Vagina (tissue), 2 donors: ENCODE measurements around the gene COMMD7. TPM values are rescaled to one million over a fixed set of nuclear protein-coding genes. Genes with fewer than 3 reads are reported as not detected.

Experiments
- DNase-seq, 2 donors: peaks; one replicate each; pipeline ENCODE4 v3.0.0-alpha.2; 2017; ENCODE audit errors: extremely low spot score in 2 of 2
- H3K27ac ChIP-seq: fragments of 200-600 bp; sonication (generic); one replicate; pipeline ENCODE4 v1.5.1; 2019
- H3K27me3 ChIP-seq: fragments of 200-600 bp; sonication (generic); one replicate; pipeline ENCODE4 v1.5.1; 2019
- H3K36me3 ChIP-seq, 2 donors: fragments of 200-600 bp; sonication (generic); one replicate each; pipeline ENCODE4 v1.5.1; 2017 to 2019
- H3K4me1 ChIP-seq: fragments of 200-600 bp; sonication (generic); one replicate; pipeline ENCODE4 v1.5.1; 2019
- H3K4me3 ChIP-seq, 2 donors: fragments of 200-600 bp; sonication (generic); 1 replicate in 1 of 2; 2 replicates in 1 of 2; pipeline ENCODE4 v1.5.1; 2016 to 2019
- H3K9me3 ChIP-seq: fragments of 200-600 bp; sonication (generic); one replicate; pipeline ENCODE4 v1.5.1; 2019
- CTCF ChIP-seq, 3 experiments: fragments of 450-650 bp in 2 of 3; fragments of 200-600 bp in 1 of 3; sonication (generic) in 1 of 3; IDR thresholded peaks; one replicate each; pipeline ENCODE4 v1.5.1; 2017 to 2019; ENCODE audit warnings: antibody characterized with exemption in 3 of 3, mild to moderate bottlenecking in 2 of 3, moderate library complexity in 2 of 3
- POLR2A ChIP-seq, 2 donors: fragments of 450-650 bp; IDR thresholded peaks; one replicate each; pipeline ENCODE4 v1.6.1; 2017; ENCODE audit warnings: antibody characterized with exemption in 2 of 2, mild to moderate bottlenecking in 2 of 2, moderate library complexity in 2 of 2
- POLR2AphosphoS5 ChIP-seq, 2 donors: sonication (generic); formaldehyde crosslinking; IDR thresholded peaks; one replicate each; pipeline ENCODE4 v1.9.0; 2017; ENCODE audit warnings: antibody characterized with exemption in 2 of 2, mild to moderate bottlenecking in 2 of 2, low read depth in 1 of 2; ENCODE audit not compliant: insufficient read depth in 1 of 2
- intact Hi-C: fragments of 100-400 bp; cut with DNase I; formaldehyde crosslinking; loops from one replicate; pipeline ENCODE4 v1.15.1; 2023
- total RNA-seq: library from RNA; depleted of rRNA; stranded (reverse); fragments of >200 nt; gene quantifications from one replicate; pipeline ENCODE4 v1.2.3, GENCODE V29; 2016

The COMMD7 gene
- total RNA-seq, 1 donor from 2014 or later = 28.7 TPM

GRCh38 chr20:32789896-32790750, 46.9 kb upstream of the COMMD7 start:
- H3K9me3 ChIP-seq = no peaks in the 10 kb centered on the region
- H3K36me3 ChIP-seq = no peaks in the 10 kb centered on the region
- DNase-seq = no peak
- no peak overlapping the region for H3K27ac ChIP-seq
- H3K4me1 ChIP-seq = peaks cover 3% of the 10 kb centered on the region
- no peak overlapping the region for H3K4me3 ChIP-seq
- H3K27me3 ChIP-seq = no peaks in the 10 kb centered on the region
- TF ChIP-seq POLR2A (IDR thresholded peaks at IDR 0.05) (no peak), CTCF (IDR thresholded peaks at IDR 0.05) (peak; percentile 86 to 96 (median 93)), POLR2AphosphoS5 (IDR thresholded peaks at IDR 0.05; ENCODE audit: insufficient read depth in 1 of 2, low read depth in 1 of 2) (peak in 1 of 2 donors; percentile 20)
- intact Hi-C loops = loop anchor here (10.0 kb wide), 1 partner anchor 115 kb away; the partner anchor contains the start of gene C20orf203

- Histone ChIP-seq H3K36me3 (no peaks in the 10 kb centered on the region), H3K27ac (no peak overlapping the region), H3K9me3 (no peaks in the 10 kb centered on the region), H3K27me3 (no peaks in the 10 kb centered on the region), H3K4me3 (no peak overlapping the region), H3K4me1 (no peaks in the 10 kb centered on the region)
- no peak for TF ChIP-seq POLR2A (IDR thresholded peaks at IDR 0.05)
- no peak for DNase-seq
- intact Hi-C loops = loop anchor here (10.0 kb wide), 1 partner anchor 112 kb away; the partner anchor contains the start of gene C20orf203
Observed at GRCh38 chr20:32787168-32787567, 43.9 kb upstream of the COMMD7 start.

- no peaks in the 10 kb centered on the region for H3K9me3 ChIP-seq
- H3K4me1 ChIP-seq = no peaks in the 10 kb centered on the region
- intact Hi-C loops = loop anchor here (10.0 kb wide), 1 partner anchor 111 kb away; the partner anchor contains the start of gene C20orf203
- DNase-seq = no peak
- no peak overlapping the region for H3K4me3 ChIP-seq
- no peak overlapping the region for H3K27ac ChIP-seq
- TF ChIP-seq CTCF (IDR thresholded peaks at IDR 0.05) (no peak), POLR2AphosphoS5 (IDR thresholded peaks at IDR 0.05; ENCODE audit: insufficient read depth in 1 of 2, low read depth in 1 of 2) (no peak), POLR2A (IDR thresholded peaks at IDR 0.05) (no peak)
- H3K36me3 ChIP-seq = no peaks in the 10 kb centered on the region
- H3K27me3 ChIP-seq = no peaks in the 10 kb centered on the region
Observed at GRCh38 chr20:32786059-32786760, 42.9 kb upstream of the COMMD7 start.

GRCh38 chr20:32784369-32785080, 41.3 kb upstream of the COMMD7 start:
- DNase-seq = no peak
- Histone ChIP-seq H3K4me3 (no peak overlapping the region), H3K27ac (no peak overlapping the region), H3K27me3 (no peaks in the 10 kb centered on the region), H3K9me3 (no peaks in the 10 kb centered on the region), H3K4me1 (no peaks in the 10 kb centered on the region), H3K36me3 (no peaks in the 10 kb centered on the region)
- intact Hi-C loops = loop anchor here (10.0 kb wide), 1 partner anchor 110 kb away; the partner anchor contains the start of gene C20orf203
- no peak for TF ChIP-seq POLR2A (IDR thresholded peaks at IDR 0.05)
- no peak for TF ChIP-seq CTCF (IDR thresholded peaks at IDR 0.05)
- no peak for TF ChIP-seq POLR2AphosphoS5 (IDR thresholded peaks at IDR 0.05; ENCODE audit: insufficient read depth in 1 of 2, low read depth in 1 of 2)
